ENCODE measurements around the gene MBD1.
A peak's percentile ranks its signal among the peaks of the same experiment; 100 is the strongest.

MBD1 gene

GRCh38 chr18:50285071-50285470 is 3.7 kb upstream of the MBD1 start:
- TF ChIP-seq CTCF (IDR thresholded peaks at IDR 0.05; ENCODE audit: control insufficient read depth, extremely low read depth, insufficient read depth), result no peak
- DNase-seq (ENCODE audit: low read depth), result no peak
- H3K4me3 ChIP-seq (ENCODE audit: low read depth, low read length), result no peak overlapping the region

GRCh38 chr18:50284255-50284885 is 3.0 kb upstream of the MBD1 start:
- H3K4me3 ChIP-seq (ENCODE audit: low read depth, low read length), result no peak overlapping the region
- no peak for TF ChIP-seq CTCF (IDR thresholded peaks at IDR 0.05; ENCODE audit: control insufficient read depth, extremely low read depth, insufficient read depth)
- DNase-seq (ENCODE audit: low read depth), result no peak

- no peak overlapping the region for H3K4me3 ChIP-seq (ENCODE audit: low read depth, low read length)
- no peak for TF ChIP-seq CTCF (IDR thresholded peaks at IDR 0.05; ENCODE audit: control insufficient read depth, extremely low read depth, insufficient read depth)
- no peak for DNase-seq (ENCODE audit: low read depth)
Measured at GRCh38 chr18:50283469-50284209, 2.3 kb upstream of the MBD1 start.

- H3K4me3 ChIP-seq (ENCODE audit: low read depth, low read length), result peak overlapping the region; percentile 99
- peak; percentile 54 for DNase-seq (ENCODE audit: low read depth)
- TF ChIP-seq CTCF (IDR thresholded peaks at IDR 0.05; ENCODE audit: control insufficient read depth, extremely low read depth, insufficient read depth), result no peak
Measured at GRCh38 chr18:50282521-50283335, 1.4 kb upstream of the MBD1 start.

GRCh38 chr18:50281972-50282520 is 723 bp upstream of the MBD1 start:
- peak overlapping the region; percentile 99 for H3K4me3 ChIP-seq (ENCODE audit: low read depth, low read length)
- no peak for TF ChIP-seq CTCF (IDR thresholded peaks at IDR 0.05; ENCODE audit: control insufficient read depth, extremely low read depth, insufficient read depth)
- no peak for DNase-seq (ENCODE audit: low read depth)

- no peak for TF ChIP-seq CTCF (IDR thresholded peaks at IDR 0.05; ENCODE audit: control insufficient read depth, extremely low read depth, insufficient read depth)
- H3K4me3 ChIP-seq (ENCODE audit: low read depth, low read length), result peak overlapping the region; percentile 99
- no peak for DNase-seq (ENCODE audit: low read depth)
Measured at GRCh38 chr18:50280707-50281294, 522 bp downstream of the MBD1 start.
